Fibroblast of the conjunctiva (primary cell): ENCODE measurements around the gene E2F4.

Source experiments
- DNase-seq: peaks from one replicate; pipeline ENCODE4 v3.0.0-alpha.2; 2010; ENCODE audit warnings: low read depth

E2F4 gene

GRCh38 chr16:67190448-67191399, 1.2 kb upstream of the E2F4 start:
- no peak for DNase-seq

DNA sequence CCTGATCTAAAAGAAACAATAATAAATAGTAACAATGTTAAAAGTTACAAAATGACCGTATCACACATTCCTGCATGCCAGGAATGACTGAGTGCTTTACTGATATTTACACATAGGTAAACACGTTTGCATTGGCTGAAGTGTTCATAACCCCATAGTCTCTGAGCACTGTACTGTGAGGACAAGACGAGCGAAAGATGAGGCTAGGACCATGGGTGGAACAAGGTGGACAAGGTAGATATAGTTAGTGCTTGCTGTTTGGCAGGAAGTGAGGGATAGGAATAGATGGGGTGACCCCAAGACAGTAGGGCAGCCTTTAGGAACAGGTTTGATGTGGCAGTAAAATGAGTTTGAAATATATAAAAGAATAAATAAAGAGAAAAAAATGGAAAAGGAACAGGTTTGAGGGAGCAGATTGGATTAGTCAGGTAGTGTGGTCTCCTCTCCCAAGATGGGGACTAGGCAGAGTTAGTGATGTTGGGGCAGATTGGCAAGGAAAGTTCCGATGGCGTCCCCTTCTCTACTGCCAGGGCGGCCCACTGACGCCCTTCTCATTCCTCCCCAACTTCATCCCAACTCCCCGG, 452 bp upstream of the E2F4 start:
- DNase-seq: no peak

DNA sequence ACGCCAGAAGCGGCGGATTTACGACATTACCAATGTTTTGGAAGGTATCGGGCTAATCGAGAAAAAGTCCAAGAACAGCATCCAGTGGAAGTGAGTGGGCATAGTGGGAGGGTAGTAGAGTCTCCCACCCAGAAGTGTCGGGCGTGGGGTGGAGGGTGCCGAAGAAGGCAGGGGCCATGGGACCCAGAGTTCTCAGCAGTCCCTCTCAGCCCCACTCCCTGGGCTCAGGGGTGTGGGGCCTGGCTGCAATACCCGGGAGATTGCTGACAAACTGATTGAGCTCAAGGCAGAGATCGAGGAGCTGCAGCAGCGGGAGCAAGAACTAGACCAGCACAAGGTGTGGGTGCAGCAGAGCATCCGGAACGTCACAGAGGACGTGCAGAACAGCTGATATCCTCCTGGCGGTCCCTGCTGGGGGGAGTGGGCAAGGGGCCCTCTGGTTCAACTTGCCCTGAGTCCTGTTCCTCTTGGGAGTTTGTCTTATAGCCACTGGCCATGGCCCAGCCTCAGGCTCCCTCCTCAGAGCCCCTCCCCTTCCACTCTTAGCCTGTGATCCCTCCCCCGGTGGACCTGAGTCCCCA, 916 bp downstream of the E2F4 start:
- DNase-seq: no peak

DNA sequence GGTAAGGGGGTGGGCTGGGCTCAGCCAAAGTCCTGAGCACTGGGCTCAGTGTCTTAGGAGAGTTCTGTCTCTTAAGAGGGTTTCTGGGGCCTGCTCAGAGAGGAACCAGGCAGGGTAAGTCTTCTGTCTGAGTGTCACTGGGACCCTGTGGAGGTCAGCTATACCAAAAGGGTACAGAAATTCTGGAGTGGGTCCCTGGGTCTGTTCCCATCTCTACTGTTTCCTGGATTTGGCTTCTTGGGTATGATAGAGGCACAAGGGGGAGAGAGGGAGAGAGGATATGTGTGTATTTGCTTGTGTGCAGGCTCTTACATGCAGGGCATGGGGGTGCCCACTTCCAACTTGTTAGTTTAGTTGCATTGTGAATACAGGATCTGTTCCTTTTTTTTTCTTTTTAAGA, 1.6 kb downstream of the E2F4 start:
- DNase-seq: no peak

DNA sequence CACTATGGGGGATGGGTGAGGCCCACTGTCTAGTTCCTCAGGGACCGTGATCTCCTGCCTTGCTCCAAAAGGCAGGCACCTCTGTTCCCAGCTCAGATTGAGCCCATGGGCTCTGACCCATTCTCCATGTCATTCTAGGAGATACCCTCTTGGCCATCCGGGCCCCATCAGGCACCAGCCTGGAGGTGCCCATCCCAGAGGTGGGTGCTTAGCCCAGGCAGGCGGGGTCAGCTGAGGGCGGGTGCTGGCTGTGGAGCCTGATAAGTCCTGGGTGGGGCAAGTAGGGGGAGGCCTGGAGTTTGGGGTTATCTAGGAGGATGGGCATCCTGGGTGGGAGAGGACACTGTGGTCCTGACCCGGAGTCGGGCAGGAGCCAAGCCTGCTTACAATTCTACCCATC, 2.3 kb downstream of the E2F4 start:
- DNase-seq: no peak

DNA sequence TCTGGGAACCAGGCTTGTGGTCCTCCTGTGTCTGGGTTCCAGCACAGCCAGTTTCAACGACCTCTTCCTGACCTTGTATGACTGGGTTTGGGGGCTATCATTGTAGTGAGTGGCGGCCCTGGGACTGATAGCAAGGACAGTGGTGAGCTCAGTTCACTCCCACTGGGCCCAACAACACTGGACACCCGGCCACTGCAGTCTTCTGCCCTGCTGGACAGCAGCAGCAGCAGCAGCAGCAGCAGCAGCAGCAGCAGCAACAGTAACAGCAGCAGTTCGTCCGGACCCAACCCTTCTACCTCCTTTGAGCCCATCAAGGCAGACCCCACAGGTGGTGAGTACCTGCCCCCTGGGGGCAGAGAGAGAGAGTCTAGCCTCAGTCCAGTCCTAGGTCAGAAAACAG, 3.7 kb downstream of the E2F4 start:
- DNase-seq: no peak

- no peak for DNase-seq
These were observed 4.9 kb downstream of the E2F4 start for GRCh38 chr16:67196881-67197280.

GRCh38 chr16:67197704-67198103, 5.7 kb downstream of the E2F4 start:
- DNase-seq: no peak

DNA sequence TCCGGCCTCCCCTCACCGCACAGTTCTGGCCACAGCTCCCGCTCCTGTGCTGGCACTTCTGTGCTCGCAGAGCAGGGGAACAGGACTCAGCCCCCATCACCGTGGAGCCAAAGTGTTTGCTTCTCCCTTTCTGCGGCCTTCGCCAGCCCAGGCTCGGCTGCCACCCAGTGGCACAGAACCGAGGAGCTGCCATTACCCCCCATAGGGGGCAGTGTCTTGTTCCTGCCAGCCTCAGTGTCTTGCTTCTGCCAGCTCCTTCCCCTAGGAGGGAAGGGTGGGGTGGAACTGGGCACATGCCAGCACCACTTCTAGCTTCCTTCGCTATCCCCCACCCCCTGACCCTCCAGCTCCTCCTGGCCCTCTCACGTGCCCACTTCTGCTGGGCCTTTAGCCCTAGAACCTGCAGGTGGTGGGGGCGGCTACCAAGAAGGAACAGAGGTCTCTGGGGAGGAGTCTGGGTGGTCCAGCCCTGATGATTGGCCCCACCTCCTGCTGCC, 6.3 kb downstream of the E2F4 start:
- peak; percentile 61 for DNase-seq

DNA sequence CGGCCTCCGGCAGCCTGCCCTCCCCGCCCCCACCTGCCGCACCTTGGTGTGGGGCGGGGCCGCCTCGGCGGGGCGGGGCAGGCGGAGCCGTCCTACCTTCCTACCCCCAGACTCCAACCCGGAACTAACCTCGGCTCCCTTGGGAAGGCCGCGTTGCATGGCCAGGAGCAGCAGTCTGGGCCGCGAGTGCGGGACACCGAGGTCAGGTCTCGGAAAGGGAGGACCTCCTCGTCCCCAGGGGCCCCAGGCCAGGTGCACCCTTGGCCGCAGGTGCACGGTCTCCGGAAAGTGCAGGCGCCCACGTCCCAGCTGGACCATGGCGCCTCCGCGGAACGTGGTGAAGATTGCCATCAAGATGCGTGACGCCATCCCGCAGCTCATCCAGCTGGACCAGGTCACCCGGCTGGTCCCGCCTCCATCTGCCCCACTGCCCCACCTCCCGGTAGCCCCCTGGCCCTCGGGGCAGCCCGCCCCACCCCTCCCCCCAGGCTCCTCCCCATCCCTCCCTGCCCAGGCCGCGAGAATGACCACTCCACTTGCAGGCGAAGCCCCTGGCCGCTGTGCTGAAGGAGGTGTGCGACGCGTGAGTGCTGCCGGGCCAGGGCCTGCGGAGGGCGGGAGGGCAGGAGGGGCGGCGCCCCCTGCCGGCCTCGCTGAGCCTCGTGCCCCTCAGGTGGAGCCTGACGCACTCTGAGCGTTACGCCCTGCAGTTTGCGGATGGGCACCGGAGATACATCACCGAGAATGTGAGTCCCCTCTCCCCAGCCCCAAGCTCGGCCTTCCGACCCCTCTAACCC, 7.3 kb downstream of the E2F4 start, which contains the start of gene ELMO3:
Gene ELMO3, plus strand, starts transcription at position 121 of the 797 bp plus-strand sequence. Its CDS starts 196 bp downstream, at position 317.
- DNase-seq: no peak

GRCh38 chr16:67199808-67200198, 7.8 kb downstream of the E2F4 start:
- DNase-seq: no peak

- DNase-seq: no peak
These were observed 8.5 kb downstream of the E2F4 start for GRCh38 chr16:67200491-67200890.

GRCh38 chr16:67201411-67202345, 9.7 kb downstream of the E2F4 start:
- DNase-seq: no peak

DNA sequence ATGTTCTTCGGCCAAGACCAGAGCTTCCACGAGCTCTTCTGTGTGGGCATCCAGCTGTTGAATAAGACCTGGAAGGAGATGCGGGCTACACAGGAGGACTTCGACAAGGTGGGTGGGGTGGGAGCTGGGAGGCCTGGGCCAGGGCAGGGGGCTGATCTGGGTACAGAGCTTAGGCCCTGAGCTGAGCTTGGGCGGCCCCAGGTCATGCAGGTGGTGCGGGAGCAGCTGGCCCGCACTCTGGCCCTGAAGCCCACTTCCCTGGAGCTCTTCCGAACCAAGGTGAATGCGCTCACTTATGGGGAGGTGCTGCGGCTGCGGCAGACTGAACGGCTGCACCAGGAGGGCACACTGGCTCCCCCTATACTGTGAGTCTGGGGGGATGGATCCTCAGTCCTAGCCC, 10.5 kb downstream of the E2F4 start:
- no peak for DNase-seq

DNA sequence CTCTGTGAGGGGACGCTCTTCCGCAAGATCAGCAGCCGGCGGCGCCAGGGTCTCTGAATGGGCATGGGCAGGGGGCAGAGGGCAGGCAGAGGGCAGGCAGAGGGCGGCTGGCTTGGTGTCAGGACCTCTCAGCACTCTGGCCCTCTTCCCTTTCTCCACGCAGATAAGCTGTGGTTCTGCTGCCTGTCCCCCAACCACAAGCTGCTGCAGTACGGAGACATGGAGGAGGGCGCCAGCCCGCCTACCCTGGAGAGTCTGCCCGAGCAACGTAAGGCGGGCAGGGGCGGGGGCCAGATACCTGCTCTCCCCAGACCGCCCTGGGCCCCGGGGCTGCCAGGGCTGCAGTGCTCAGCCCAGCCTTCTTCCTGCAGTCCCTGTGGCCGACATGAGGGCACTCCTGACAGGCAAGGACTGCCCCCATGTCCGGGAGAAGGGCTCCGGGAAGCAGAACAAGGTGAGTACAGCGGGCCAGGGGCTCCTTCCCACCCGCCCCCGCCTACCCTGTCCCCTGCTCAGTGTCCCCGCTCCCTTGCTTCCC, 11.1 kb downstream of the E2F4 start:
- no peak for DNase-seq

DNA sequence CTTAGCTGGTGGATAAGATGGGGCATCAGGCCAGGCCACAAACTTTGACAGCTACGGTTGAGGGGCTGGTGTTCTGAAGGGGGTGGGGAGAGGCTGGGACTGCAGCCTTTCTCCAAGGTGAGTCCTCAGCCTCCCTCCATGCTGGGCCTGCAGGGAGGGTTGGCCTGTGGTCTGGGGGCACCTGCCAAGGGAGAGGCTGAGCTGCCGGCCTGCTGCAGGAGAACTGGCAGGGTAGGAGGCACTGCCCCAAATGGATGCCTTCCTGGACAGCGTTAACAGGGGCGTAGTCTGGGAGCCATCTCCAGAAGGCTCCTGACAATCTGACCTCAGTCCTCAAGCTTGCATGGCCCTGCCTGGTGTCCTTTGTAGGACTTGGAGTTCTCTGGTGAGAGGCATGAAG, 12.1 kb downstream of the E2F4 start:
- DNase-seq: no peak

GRCh38 chr16:67206129-67206837, 14.3 kb downstream of the E2F4 start:
- no peak for DNase-seq

DNA sequence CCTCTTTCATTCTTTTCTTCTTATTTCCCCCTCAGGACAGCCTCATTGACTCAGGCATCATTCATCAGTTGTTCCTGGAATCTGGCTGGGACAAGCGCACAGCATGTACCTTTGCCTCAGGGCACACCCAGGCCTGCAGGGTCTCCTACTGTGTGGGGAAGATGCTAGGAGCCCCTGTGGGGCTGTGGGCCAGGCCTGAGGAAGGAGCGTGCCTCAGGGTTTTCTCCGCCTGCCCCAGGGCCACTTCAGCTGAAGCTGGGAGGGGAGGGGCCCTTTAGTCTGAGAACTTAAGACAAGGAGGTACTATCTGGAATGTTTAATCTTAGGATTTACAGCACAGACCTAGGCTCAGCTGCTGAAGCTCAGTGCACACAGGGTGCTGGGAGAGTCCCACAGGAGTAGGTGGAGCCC, 14.9 kb downstream of the E2F4 start:
- no peak for DNase-seq

DNA sequence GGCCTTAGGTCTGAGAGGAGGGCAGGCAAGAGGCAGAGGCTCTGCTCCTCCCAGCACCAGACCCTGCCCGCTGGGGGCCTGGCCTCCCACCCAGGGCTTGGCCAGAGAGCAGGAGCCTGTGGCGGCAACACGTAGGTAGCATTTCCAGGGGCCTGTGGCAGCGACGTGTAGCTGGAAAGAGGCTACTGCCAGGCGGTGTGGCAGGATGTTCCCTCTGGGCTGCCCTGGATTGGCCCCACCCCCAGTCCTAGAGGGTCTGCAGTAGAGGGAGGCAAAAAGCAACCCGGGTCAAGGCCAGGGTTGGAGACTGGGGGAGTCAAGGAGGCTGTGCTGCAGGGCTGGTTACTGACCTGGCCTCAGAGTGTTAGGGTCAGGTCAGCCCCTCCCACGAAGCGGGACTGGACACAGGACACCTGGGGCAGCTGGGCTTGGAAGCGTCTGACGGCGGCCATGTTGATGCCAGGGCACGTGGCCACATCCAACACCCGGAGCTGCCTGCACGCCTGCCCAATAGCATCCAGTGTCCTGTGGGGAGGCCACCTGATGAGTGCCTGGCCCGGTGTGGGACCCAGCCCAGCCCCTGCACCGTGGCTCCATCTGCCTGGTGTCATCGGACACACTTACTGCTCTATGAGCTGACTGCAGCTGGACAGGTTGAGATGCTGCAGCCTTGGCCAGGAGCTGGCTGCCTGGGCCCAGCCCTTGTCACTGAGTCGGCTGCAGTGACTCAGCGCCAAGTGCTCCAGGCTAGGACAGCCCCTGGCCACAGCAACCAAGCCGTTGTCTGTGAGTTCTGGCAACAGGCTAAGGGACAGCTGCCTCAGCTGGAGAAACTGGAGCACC, 15.5 kb downstream of the E2F4 start:
- no peak for DNase-seq
